NAMALWA (cell line): ENCODE results near the gene NEURL2.
A peak's percentile ranks its signal among the peaks of the same experiment; 100 is the strongest.

Experiments
- DNase-seq: peaks from one replicate; pipeline ENCODE4 v3.0.0-alpha.2; 2015; ENCODE audit warnings: low spot score

NEURL2 gene

DNA sequence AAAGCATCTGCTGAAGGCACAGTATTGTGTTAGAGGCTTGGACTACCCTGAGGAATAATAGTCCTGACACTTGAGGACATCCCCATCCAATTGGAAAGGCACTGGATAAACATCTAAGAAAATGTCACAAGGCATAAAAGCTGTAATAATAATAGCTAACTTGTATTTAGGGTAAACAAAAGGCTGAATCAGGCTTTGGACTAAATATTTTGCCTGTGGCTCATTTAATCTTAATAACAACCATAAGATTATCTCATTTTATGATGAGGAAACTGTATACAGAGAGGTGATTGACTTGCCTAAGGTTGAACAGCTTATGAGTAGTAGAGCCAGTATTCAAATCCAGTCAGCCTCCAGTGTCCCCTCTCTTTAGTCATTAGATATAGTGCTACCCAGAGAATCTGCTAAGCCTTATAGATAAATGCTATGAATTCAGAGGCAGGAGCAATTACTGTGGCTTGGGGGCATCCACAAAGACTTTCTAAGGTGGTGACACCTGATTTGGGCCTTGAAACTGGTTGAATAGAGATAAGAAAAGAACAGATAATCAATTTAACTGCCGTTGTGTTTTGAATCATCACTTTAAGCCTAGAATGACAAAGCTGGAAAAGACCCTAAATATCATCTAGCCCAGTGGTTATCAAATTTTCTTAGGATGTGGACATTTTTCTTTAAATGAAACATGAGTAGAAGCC, 17.5 kb downstream of the NEURL2 start:
- DNase-seq = no peak

DNA sequence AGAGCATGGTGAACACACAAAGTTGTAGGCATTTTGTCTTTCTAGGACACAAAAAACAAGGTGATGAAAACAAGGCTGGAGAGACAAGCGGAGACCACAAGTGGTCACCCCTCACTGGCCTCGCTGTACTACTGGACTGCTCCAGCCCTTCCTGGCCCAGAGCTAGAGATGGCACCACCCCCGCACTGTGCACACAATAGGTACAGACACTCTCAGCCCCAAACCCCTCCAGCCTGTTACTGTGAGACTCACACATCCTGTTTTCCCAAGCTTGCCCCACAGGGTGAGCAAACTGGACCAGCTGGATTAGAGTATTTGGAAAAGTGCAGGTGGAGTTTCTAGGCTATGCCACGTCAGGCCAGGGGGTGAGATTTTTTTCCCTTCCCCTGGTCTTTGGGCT, 18.4 kb downstream of the NEURL2 start:
- no peak for DNase-seq

DNA sequence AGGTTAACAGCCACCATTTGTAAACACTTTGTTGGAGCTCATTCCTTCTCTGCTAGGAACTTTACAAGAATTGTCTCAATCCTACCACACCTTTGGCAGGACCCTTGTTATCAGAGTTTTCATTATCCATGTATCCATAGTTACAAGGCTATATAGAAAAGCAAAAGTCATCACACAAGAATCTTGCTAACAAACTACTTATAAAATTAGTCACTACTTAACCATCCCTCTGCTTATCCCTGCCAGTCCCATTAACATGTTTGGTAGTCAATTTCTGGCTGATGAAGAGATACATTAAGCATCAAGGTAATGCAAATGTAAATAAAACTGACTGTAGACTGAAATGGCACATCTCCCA, 23.2 kb downstream of the NEURL2 start:
- no peak for DNase-seq

DNA sequence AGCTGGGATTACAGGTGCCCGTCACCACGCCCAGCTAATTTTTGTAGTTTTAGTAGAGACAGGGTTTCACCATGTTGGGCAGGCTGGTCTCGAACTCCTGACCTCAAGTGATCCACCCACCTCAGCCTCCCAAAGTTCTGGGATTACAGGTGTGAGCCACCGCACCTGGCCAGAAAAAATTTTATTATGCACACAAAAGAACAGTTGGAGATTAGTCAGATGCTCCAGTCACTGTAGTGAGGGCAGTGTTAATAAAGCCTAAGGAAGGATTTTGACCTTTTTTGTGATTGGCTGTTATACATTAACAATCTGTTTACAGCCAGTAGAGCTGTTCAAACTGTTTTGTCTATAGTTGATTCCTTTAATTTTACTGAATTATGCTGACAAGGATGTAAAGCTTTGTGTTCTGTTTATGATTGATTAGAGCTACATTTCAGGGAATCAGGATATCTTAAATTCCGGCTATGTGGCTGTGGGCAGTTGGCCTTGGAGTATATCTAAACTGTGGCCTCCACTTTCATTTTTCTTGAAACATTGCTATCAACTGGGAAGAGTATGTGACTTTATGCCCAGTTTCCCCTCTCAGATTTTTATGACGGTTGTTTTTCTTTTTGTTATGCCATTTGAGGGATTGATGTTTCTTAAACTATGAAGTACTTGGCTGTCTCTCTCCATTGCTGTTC, 23.7 kb downstream of the NEURL2 start:
- DNase-seq = no peak

DNA sequence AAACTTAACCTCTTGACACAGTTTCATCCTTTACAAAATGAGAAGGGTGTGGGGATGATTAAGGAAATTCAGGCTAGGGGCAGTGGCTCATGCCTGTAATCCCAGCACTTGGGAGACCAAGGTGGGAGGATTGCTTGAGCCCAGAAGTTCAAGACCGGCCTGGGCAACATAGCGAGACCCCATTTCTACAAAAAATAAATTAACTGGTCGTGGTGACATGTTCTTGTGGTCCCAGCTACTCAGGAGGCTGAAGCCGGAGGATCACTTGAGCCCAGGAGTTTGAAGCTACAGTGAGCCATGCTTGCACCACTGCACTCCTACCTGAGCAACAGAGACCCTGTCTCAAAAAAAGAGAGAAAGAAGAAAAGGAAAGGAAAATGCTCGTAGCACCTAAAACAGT, 24.6 kb downstream of the NEURL2 start:
- no peak for DNase-seq

DNA sequence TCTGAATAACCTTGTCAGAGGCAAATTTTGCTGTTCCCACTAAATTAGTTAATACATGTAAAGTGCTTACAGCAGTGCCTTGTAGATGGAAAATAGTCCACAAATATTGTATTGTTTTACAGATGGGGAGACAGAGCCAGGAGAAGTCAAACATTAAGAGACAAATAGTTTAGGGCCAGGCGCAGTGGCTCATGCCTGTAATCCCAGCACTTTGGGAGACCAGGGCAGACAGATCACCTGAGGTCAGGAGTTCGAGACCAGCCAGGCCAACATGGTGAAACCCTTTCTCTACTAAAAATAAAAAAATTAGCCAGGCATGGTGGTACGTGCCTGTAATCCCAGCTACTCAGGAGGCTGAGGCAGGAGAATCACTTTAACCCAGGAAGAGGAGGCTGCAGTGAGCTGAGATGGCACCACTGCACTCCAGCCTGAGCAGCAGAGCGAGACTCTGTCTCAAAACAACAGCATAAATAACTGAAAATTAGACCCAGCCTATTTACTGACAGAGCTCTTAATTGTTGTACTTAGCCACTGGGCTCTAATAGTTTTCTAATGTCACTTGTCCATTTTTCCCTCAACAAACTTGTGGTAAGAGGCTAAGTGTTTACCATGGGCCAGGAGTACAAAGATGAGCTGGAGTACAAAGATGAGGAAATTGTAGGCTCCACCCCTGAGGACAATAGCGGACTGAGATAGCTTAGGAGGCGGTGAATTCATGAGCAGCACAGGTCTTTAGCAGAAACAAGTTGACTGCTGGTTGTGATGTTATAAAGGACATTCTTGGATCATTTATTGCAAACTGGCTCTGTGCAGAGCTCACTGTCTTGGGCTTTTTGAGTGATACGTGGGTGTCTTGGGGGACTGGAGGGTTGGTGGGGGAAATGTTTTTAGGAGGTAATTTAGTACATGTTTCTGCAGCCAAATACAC, 27.2 kb downstream of the NEURL2 start:
- DNase-seq = no peak

DNA sequence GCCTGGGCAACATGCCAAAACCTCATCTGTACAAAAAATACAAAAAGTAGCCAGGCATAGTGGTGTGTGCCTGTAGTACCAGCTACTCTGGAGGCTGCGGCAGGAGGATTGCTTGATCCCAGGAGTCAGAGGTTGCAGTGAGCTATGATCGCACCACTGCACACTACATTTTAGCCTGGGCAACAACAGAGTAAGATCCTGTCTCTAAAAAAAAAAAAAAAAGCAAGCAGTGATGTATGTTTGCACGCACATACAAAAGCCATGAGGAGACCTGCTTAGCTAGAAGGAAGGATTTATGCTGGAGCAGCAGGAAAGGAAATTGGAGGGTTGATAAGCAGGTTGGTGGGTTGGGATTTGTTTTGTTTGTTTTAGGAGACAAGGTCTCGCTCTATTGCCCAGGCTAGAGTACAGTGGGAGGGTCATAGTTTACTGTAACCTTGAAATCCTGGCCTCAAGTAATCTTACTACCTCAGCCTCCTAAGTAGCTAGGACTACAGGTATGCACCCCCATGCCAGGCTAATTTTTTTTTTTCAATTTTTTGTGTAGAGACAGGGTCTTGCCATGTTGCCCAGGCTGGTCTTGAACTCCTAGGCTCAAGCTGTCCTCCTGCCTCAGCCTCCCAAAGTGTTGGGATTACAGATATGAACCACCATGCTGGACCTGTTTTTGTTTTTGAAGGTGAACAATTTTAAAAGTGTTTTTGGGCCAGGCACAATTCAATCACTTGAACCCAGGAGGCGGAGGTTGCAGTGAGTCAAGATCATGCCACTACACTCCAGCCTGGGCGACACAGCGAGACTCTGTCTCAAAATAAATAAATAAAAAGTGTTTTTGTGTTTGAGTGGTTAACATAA, 29.6 kb downstream of the NEURL2 start:
- peak; percentile 40 for DNase-seq

DNA sequence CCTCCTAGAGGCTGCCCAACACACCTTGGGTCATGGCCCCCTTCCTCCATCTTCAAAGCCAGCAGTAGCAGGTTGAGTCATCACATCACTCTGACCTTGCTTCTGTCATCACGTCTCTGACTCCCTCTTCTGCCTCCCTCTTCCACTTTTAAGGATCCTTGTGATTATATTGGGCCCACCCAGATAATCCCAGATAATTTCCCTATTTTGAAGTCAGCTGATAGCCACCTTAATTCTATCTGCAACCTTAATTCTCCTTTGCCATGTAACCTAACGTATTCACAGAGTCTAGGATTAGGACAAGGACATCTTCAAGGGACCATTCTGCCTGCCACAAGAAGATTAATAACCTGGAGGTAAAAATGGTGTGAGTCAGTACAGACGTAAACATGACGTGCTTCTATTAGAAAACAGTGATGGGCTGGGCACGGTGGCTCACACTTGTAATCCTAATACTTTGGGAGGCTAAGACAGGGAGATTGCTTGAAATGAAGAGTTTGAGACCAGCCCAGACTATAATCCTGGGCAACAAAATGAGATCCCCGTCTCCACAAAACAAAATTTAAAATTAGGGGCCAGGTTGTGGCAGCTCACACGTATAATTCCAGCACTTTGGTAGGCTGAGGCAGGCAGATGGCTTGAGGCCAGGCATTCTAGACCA, 30.3 kb downstream of the NEURL2 start:
- DNase-seq = no peak

DNA sequence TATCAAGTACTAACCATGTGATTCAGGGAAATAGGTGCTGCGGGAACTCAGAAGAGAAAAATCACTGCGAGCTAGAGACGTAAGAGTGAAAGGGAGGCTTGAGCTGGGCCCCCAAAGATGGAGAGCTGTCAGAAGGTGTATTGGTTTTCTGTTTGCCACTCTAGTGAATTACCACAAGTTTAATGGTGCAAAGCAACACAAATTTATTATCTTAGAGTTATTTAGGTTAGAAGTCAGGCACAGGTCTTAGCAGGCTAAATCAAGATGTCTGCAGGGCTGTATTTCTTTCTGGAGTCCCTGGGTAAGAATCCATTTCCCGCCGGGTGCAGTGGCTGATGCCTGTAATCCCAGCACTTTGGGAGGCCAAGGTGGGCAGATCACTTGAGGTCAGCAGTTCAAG, 31.1 kb downstream of the NEURL2 start:
- no peak for DNase-seq

DNA sequence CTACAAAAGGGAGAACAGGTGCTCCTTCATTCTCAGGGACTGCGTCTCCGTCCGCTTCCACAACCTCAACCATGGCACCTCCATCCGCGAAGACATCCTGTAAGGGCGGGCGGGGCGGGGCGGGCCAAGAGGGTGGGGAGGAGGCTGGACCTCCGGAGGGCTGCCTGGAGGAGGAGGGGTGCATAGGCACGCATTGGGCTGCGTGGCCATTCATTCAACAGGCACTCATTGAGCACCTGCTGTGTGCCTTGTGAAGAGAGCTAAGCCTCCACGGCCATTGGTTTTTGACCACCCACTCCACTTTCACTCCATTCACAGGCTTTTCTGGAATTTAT, 33.2 kb downstream of the NEURL2 start:
- DNase-seq = no peak

DNA sequence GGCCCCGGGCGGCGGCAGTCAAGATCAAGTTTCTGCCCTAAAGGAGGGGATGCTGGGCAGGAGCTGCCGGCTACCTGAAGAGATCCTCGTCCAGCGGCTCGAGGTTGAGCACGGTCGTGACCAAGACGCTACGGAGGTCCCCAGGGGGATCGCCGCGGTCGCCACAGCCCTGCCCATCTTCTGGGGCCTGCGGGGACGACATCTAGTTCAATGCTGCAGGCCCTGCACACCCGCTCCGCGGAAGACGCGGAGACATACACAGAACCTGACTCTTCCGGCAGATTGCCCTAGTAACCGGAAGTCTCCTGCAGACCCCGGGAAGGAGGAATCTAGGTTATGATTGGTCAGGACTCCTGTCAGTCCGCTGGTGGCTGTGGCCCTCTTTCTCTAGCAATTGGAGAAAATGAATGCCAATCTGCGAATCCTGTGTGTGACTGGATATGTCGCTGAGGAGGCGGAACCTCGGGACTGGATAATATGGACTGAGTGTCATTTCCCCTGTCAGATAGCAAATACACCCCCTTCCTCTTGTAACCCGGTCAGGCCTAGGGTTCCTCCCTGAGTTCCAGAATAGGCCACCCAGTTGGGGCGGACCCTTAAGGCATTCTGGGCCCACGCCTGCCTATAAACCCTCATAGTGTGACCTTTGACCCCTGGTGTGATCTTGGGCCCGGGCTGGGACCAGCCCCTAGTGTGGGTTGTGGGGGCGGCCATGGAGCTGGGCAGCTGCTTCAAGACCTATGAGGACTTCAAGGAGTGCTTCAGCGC, 33.7 kb downstream of the NEURL2 start, which contains the start of the genes ACOT8 and ZSWIM3:
TSS of gene ACOT8 (minus strand) at position 279 of the 768 bp plus-strand sequence. CDS start at position 202, 77 bp downstream.
TSS of gene ZSWIM3 (plus strand) at position 501 of the 768 bp plus-strand sequence. CDS start at position 713, 212 bp downstream.
- DNase-seq = peak; percentile 100

DNA sequence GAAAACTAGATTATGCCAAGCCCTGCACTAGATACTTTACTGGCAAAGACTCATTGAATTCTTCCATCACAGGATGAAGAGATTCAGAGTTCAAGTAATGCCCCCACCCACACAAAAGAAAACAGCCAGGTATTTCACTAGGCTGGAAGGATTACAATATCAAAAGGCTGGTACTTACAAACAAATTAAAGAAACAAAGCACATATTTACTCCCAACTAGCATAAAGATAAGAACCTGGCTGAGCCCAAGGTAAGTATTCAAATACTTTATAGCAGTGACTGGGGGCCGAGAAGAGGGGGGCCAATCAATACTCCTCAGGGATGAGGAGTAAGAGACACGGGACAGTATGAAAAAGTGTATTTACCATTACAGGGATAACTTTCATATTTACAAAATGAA, 37.5 kb downstream of the NEURL2 start:
- DNase-seq = no peak

DNA sequence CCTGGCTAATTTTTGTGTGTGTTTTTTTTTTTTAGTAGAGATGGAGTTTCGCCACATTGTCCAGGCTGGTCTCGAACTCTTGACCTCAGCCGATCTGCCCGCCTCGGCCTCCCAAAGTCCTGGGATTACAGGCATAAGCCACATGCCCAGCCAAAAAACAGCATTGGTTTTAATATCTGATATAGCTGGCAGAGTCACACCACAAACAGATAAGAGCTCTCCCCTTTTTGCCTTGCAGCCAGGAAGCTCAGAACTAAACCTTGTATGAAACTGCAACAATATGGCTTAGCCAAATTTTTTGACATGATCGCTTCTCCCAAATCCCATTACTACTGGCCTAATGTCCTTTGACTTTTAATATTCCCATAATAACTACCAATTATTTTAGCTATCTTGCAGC, 38.7 kb downstream of the NEURL2 start:
- no peak for DNase-seq

DNA sequence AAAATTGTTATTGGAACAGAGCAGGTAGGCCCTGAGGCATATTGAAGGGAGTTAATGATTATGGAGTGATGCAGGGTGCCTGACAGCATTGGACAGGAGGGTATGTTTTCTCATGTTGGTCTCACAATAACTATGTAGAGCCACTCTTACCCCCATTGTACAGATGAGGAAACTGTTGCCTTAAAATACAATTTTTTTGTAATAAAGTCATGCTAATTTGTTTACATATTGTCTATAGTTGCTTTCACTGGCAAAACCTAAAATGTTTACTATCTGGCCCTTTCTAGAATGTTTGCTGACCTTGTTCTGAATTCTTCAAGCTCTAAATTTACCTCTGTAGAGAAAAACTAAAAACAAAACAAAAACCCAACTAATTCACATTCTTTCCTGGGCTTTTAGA, 39.5 kb downstream of the NEURL2 start:
- no peak for DNase-seq

DNA sequence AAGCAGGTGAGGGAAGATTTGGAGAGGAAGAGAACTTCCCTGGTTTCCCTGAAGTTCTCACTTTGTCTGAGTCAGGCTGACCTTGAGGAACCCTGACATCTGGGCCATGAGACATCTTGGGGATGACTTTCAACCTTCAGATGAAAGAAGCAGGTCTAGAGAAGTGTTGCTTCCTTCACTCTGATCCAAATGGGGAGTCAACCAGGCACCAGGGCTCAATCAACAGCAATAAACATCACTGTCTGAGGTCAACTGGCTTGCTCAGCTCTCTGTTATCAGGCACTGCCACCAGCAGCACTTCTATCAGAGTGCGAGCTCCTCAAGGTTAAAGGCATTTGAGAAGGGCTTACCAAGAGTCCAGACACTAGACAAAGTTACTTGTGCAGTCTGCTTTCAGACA, 40.1 kb downstream of the NEURL2 start:
- DNase-seq = no peak

DNA sequence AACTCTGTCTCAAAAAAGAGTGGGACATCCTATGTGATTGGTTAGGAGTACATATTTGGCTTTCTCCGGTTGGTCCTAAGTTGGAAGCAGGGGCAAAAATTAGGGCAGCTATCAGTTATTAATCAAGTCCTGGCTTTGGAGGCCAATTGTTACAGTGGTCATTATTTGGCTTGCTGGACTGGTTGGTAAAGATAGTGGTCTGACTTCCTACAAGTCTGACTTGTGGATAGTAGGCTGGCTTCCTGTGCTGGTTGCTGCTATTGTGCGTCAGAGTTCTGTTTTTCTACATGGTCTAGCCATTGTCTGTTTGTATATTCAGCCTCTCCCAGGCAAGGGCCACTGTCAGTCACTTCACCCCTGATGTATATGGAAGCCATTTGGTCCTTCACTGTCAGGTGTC, 40.8 kb downstream of the NEURL2 start:
- no peak for DNase-seq

DNA sequence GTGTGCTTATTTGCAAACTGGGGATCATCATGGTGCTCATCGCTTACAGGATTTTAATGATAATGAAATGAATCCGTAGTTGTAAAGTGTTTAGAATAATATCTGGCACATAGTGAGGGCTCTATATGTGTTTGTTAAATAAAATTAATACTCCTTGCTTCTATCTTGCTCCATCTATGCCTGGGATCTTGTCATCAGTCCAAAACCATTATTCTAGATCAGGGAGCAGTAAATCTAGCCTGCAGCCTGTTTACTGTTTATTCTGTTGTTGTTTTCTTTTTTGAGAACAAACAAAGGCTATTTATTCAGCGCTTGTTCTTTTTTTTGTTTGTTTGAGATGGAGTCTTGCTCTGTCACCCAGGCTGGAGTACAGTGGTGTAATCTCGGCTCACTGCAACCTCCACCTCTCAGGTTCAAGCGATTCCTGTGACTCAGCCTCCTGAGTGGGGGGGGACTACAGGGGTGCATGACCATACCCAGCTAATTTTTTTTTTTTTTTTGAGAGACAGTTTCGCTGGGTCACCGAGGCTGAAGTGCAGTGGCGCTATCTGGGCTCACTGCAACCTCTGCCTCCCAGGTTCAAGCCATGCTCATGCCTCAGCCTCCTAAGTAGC, 41.9 kb downstream of the NEURL2 start:
- DNase-seq = no peak

DNA sequence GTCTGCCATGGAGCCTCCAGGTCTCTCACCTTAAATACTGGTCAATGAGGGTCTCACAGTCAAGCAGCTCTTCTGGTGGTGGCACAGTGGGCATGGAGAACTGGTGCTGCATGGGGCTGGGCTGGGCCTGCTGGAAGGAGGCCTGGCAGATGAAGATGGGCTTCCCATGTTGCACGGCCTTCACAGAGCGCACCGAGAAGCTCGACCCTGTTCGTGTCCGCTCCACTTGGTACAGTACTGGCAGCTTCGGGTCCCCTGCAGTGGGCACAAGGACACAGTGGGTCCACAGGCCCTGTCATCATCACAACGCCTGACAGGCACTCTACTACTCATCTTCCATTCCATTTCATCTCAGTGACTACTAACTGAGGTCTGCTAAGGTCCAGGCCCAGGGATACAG, 42.6 kb downstream of the NEURL2 start:
- no peak for DNase-seq

DNA sequence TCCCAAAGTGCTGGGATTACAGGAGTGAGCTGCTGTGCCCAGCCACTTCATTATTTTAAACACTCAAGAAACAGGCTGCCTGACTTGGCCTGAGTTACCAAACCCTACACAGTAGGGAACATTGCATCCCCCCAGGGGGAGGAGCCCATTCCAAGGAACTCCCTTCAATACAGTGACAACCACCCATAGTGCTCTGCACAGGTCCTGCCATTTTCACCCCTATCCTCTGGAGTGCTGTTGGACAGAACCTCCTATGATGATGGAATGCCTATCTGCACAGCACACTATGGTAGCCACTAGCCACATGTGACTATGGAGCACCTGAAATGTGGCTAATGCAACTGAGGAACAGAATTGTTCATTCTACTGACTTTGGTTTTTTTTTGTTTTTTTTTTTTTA, 45.6 kb downstream of the NEURL2 start:
- no peak for DNase-seq

DNA sequence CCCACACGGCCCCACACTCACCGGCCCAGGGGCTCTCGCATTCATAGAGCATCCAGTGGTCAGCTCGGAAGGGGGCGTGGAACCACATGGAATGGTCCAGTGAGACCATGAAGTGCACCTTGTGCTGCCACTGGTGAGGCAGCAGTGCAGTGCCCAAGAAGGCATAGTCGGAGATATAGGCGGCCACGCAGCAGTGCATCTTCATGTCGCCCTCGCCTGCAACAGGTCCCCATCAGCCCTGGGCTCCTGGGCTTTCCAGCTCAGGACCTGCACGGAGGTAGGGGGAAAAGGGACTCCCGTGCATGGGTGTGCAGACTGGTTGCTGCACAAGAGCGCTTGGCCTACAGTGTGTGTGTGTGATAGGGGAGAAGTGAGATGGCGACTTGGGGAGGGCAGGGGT, 47.5 kb downstream of the NEURL2 start:
- no peak for DNase-seq
